IPS-NIHi7 (cell line): ENCODE results near the gene STX18.
A peak's percentile ranks its signal among the peaks of the same experiment; 100 is the strongest.
"Not testable (repeated sequence)": the region's sequence is repeated elsewhere in the genome, so short reads cannot be mapped to it uniquely, and the experiment has no call there.

Experiments used
- DNase-seq: peaks from one replicate; pipeline ENCODE4 v3.0.0; 2012; ENCODE audit warnings: mixed read lengths; ENCODE audit errors: extremely low spot score

STX18 gene

DNA sequence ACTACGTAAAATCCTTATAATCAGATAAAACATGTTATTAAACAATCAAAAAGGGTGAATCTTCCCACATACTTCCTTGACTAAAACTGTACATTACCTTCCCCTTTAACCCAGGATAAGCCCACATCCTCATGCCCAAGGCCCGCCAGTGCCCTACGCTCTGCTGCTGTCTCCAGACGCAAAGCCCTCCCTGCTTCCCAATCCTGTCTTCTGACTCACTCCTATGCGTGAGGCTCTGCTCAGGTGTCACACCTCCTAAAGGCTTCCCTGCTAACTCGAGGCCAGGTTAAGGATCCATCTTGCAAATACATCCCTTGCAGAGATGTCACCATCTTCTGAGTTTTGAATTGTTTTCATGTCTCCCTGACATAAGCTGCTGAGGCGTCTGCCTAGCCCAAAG is 61.6 kb downstream of the STX18 start:
- DNase-seq: no peak

DNA sequence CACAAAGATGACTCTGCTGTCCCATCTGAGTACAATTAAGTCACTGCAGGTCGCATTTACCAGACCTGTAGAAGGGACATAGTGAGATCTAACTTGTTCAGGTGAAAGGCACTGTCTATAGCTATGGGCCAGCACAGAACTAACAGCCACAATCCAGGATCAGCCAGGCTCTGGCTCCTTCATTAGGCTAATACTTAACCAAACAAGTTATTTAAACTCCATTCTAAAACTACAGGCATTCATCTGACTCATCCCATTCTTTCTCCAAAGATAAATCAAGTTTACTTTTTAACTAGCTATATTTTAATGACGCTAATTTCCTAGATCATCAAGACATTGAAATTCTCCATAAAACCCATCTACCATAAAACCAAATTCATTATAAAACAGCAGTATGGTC is 62.5 kb downstream of the STX18 start:
- no peak for DNase-seq

DNA sequence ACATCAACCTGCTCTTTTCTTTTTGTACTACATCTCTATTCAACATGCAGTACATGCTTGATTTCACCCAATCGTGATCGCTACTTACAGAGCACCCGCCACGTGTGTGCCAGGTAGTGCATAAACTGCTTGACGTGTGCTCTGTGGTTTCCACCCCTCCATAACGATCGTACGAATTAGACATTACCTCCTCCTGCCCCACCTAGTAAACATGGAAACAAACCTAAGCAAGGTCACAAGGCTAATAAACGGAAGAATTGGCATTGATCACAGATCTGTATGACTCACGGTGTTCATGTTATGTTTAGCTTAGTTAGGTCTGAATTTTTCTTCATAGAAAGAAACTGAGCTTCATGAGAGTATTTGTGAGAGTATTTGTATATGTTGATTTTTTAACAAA is 64.1 kb downstream of the STX18 start:
- DNase-seq: no peak

DNA sequence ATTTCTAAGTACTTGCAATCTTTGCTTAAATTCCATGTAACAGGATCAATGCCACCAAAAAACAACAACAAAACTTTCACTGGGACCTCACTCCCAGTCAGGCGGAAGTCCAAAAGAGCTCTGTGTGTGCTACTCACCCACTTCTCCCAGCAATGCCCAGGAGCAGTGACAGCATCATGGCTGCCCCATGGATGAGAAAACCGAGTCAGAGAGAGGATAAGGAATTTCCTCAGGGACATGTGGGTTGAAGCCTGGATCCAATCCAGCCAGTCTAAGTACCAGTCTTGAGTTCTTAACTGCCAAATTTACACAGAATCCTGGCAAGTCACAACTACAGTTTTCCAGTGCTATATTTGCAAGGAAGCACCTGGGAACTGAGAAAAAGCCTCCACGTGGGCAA is 64.5 kb downstream of the STX18 start:
- no peak for DNase-seq

DNA sequence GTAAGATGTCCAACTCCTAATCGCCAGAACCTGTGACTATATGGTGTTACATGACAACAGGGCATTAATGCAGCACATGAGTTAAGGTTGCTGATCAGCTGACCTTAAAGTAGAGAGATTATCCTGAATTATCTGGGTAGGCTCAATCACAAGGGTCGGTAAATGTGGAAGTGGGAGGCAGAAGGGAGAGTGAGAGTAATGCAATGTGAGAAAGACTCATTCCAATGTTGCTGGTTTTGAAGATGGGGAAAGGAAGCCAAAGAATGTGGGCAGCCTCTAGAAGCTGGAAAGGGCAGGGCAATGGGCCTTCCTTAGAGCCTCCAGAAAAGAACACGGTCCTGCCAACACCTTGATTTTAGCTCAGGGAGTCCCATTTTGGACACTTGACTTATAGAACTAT is 67.4 kb downstream of the STX18 start:
- DNase-seq: no peak

DNA sequence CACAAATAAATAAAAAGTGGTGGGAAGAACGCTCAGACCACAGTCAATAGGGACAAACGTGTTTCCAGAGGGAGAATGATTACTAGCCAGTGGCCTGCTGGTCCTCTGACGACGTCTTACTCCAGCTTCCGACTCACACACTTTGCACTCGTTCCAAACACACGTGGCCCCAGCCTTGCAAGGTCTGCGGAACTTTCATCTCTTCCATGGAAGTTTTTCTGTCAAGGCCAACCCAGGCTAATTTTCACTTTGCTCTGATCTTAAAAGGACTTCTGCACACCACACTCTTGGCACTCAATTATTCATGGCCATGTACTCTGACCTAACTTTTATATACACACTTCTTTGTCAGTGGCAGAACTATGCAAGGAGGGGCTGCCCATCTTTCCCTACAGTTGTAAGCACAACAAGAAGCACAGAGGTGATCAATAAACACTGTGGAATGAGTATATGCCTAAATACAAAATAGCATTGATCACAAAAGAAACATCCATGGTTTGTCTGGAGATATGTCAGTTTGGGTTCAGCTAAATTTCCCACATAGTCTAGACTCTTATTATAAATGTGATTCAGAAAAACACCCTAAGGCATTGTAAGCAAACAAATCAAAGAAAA is 69.4 kb downstream of the STX18 start:
- no peak for DNase-seq

DNA sequence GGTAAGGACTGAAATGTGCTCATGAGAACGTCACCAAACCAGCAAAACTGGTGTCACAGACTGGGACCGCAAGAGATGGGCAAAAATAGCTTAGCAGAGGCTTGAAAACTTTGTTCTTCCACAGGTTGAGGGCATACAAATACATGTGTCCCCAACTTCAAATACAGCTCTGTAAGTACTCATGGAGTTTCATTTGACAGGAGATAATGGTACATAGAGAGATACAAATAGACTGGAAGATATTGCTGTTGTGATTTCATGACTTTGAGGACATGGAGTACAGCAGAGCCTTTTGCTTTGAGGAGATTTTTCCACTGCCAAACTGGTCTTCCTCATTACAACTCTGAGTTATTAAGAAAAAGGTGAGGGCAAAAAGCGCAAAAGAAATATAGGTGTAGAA is 70.7 kb downstream of the STX18 start:
- no peak for DNase-seq

DNA sequence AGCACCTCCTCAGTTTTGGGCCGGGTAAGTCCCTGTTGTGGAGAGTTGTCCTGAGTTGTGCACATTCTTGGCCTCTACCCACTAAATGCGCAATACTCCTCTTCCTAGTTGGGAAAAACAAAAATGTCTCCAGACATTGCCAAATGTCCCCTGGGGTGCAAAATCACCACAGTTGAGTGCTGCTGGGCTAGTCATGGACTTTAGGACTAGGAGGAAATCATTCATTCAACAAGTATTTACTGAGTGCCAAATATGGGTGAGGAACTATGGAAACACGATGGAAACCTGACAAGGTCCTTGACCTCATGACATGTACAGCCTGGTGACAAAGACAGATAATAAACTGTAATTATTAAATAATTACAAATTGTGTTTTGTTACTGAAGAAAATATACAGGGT is 71.6 kb downstream of the STX18 start:
- DNase-seq: no peak

DNA sequence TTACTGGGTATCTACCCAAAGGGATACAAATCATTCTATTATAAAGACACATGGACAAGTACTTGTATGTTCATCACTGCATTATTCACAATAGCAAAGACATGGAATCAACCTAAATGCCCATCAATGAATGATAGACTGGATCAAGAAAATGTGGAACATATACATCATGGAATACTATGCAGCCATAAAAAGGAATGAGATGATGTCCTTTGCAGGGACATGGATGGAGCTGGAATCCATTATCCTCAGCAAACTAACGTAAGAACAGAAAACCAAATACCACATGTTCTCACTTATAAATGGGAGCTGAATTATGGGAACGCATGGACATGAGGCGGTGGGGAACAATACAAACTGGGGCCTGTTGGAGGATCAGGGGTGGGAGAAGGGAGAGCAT is 76.6 kb downstream of the STX18 start:
- DNase-seq: not testable (repeated sequence)

DNA sequence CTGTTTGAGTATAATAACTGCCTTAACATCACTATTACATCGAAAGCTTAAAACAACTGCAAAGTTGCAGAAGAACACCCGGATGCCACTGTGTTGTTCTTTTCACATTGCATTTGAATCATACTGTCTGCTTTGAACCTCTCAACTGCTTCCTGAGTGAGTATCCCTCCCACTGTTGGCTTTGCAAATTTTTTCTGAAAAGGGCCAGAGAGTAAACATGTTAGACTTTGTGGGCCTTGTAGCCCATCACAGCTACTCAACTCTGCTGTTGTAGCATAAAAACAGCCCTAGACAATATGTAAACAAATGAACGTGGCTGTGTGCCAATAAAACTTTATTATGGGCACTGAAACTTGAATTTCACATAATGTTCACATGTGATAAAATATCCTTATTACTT is 78.9 kb downstream of the STX18 start:
- DNase-seq: no peak

DNA sequence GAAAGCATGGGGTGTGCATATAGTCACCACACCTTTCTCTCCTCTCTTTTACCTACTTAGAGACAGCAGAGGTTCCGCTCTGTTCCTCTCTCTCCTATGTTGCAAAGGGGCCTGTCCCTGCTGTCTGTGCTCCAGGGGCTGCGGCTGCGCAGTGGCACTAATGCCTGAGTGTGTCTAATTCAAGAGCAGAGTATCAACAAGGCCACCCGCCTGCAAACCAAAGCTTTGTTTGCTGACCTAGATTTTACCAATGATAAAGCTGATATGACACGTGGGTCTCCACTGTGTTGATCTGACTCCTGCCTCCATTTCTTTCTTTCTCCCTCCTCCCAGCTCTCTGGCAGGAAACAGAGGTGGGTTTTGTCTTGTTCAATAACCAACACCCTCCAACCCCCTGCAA is 80.0 kb downstream of the STX18 start:
- no peak for DNase-seq

DNA sequence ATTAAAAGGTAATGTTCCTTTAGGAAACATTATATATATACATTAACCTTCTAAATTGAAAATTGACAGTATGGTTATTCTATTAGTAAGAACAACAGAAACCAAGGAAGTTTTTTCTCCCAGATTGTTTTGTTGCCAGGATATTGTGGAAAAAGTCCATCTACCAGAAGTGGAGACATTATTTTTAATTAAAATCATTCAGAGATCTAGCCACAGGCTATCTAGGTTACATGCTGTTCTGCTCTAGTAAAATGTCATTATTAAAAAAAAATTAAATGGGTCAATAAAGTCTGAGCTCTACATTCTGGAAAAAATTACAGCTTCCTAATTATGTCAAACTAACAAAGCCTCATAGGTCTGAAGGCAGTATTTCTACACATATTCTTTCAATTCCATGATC is 80.7 kb downstream of the STX18 start:
- DNase-seq: no peak

DNA sequence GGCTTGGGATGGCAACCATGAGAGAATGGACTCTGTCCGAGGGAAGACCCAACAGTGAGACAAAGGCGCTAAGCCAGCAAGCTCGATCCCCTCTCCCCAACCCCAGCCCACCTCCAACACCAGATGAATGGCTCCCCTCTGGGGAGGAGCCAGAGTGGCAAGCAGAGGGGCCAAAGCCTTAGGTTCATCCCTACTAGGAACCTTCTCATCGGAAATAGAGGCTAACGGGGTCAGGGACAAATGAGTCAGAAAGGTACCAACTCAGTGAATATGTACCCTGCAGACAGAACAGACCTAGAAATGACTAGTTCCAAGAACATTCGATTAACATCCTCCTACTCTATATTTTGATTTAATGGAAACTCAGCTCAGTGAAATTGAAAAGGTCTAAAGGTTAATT is 81.1 kb downstream of the STX18 start:
- DNase-seq: no peak

DNA sequence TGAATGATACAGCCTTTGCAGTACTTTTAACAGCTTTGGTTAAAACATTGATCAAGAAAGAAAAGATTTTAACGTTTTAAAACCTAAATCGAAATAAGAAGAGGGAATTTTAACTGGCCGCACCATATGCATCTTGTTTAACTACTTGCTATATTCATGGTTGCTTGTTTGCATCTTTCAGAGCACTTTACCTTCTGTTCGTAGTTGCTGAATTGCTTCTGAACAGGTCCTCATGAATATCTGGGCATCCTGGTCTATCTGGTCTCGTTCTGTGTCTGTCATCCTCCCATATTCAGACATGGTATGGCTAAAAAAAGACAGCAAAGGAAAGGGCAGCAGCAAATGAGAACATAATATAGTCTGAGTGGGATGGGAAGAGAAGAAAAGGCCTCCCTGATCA is 82.7 kb downstream of the STX18 start:
- DNase-seq: no peak

DNA sequence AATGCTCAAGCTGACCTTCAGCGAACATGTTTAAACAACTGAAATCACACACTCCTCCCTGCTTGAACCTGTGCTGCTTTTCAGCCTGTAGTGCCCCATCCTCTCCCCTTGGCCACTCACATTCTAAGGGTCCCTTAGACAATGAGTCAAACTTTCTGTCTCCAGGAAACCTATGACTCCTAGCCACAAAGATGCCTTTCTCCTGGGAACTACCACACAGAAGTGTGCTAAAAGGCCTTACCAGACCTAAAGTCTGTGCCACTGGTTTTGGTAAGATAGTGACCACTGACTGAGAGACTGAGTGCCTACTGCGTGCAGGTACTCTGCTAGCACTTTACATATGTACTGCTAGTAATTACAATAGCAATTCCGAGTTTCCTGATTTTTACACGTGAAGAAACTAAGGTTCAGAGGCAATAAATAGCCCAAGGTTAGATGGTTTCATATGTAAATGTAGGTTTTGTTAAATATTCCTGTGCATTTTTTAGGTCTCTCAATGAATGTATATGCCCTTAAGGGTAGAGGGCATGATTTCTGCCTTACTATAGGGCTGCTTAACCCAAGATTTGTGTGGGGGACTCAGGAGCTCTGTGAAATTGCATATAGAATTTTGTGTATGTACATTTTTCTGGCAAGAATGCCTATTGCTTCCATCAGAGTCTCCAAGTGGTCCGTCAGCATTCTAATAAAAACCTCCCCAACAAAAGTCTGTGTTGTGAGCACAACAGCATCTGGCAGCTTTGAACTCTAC is 83.9 kb downstream of the STX18 start:
- peak; percentile 32 for DNase-seq

DNA sequence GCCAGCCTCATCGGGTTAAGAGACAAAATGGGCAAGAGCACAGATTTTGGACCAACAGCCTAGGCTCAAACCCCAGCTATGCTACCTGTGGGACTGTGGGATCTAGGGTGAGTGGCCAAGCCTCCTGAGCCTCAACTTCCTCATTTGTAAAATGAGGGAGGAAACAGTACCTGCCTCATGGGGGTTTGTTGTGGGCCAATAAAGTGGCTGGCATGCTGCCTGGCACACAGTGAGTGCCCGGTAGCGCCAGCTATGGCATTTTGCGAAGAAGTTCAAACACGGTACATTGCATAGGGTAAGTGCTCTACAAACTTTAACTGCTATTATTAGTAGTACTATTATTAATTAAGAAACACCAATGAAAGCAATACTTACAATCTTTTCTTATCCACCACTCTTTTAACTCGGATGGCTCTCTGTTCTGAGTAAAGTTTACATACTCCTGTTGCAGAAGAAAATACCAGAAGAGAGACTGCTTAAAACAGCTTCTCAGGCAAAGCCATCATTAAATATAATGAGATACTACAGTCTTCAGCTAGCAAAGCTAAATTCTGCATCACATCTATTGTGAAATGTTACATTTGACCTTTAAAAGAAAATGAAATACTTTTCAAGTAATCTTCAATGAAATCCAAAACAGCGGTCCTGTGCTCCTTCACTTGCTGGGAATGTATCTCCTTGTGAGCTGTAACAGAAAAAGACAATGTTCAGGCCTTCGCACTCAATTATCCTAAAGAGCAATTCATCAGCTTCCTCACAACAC is 84.9 kb downstream of the STX18 start:
- DNase-seq: no peak

DNA sequence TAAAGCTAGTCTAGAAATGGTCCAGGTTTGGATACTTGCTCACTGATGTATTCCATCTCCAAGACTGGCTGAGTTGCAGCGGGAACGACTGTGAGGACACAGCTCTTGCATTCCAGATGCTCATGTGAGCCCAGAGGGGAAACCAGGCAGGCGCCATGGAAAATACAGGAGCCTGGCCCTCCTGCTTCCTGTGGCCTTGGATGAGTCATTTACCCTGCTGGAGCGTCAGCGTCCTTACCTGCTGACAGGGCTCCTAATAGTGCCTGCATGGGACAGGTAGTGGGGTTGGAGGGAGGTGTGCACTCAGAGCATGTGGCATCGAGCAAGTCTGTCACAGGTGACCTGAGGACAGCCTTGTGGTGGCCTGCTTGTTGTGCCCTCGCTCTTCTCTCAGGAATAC is 85.5 kb downstream of the STX18 start:
- DNase-seq: no peak

DNA sequence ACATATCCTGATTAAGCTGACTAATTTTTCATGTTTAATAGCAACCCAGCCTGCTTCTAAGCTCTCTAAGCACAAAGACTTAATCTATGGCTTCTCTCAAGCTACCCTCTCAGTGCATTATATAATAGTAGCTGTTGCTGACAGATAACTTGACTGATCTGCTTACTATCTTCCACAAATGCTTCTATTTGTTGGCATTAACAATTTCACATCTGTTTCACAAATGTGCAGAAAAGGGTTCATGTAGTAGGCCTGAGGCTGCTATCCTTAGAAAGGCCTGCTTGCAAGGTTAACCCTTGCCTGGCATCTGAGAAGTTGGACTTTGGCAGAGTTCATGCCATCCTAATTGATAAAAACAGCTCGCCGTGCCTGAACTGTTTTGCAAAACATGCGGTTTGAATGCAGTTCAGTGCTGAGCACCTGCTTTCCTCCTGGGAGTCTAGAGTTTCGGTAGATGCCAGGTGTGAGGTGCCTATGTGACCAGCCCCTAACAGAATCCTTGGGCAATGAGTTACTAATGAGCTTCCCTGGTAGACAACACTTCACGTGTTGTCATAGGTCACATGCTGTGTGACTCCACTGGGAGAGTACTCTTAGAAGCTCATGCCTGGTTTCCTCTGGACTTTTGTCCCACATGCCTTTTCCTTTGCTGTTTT is 86.5 kb downstream of the STX18 start:
- no peak for DNase-seq

DNA sequence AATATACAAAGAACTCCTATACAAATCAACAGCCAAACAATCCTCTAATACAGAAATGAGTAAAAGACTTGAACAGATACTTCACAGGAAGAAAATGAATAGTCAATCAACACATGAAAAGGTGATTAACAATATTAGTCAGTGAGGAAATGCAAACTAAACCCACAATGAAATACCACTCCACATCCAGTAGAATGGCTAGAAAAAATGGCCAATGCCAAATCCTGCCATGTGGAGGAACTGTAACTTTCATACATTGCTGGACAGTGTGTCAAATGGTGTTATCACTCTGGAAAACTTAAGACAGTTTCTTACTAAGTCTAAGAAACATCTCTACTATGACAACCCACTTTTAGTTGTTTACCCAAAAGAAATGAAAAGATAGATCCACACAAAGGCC is 95.4 kb downstream of the STX18 start:
- no peak for DNase-seq

DNA sequence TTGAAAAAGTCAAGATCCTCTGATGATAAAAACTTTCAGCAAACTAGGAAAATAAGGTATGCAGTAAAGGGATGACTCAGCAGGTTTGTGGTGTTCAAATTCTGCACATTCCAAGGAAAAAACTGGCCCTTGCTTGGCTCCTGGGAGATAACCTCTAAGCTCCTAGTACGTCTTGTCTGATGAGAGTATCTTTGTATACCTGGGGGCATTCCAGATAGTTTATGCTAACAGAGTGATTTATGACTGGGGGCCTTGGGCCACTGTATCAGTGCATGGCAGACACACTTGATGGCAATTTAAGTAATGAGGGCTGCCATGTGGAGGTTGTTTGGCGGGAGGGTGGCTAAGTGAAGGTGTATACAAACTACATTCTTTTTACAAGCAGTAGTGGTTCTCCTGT is 98.0 kb downstream of the STX18 start:
- no peak for DNase-seq

DNA sequence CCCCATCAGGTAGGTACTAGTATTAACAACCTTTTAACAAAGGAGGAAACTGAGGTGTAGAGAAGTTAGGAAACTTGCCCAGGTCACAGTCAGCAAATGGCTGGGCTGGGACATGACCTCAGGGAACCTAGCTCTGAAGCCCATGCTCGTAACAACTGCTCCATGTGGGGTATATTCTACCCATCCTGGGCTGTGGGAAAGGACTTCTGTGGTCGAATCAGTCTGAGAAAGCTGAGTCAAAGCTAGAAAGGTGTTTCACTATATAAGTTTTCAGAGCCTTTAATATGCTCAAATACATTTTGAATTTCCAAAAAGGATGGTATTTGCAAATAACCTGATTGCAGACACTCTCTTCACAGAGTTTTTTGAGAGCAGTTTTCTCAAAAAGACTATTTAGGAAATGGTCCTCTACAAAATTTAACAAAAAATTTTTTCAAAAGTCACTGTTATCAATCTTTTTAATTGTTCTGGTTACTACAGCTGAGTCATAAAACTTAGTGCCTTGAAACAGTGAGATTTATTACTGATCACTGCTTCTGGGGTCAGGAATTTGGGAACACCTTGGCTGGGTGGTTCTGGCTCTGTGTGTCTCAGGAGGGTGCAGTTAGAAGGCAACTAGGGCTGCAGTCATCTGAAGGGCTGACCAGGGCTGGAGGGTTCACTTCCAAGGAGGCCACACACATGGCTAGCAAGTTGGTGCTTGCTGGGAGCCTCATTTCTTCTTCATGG is 101.4 kb downstream of the STX18 start:
- DNase-seq: no peak

DNA sequence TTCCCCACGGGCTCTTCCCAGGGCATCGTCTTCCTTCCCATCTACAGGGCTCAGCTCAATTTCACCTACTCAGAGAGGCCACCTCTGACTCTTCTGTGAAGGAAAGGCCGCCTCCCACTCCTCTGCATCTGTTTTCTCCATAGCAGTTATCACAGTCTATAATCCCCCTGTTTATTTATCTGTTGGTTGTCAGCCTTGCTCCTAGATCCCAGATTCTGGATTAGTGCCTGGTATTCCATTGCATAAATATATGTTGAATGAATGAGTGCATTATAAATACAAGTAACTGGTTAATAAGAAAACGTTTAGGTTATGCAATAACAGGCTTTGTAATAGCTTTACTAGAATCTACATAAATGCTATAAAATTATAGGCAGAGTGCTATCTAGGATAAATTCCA is 102.1 kb downstream of the STX18 start:
- no peak for DNase-seq
